Measurements from ENCODE around the gene CPXM2.

The CPXM2 gene

DNA sequence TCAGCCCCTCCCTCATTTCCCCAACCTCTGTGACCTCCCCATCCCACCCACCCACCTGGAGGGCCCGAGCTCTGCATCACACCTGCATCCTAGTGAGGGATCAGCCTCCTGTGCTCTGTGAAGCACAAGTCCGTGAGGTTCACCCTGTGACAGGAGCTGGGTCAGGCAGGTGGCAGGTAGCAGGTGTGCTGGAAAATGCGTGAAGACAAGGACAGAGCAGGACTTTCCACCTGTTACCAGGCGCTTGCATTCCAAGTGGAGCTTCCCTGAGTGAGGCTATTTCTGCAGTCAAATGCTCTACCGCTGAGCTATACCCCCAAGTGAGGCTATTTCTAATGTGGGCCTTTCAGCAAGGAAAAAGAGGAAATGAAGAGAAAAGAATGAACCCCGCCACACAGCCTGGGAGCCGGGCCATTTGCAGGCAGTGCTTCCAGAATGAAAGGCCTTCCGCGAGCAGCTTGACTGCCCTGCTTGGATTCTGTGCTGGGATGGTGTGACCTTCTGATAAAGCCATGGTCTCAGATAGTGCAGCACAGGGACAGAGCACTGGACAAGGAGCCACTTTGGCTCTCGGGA is 13.3 kb upstream of the CPXM2 start:
- no peak for DNase-seq (ENCODE audit: low read depth, low spot score)

DNA sequence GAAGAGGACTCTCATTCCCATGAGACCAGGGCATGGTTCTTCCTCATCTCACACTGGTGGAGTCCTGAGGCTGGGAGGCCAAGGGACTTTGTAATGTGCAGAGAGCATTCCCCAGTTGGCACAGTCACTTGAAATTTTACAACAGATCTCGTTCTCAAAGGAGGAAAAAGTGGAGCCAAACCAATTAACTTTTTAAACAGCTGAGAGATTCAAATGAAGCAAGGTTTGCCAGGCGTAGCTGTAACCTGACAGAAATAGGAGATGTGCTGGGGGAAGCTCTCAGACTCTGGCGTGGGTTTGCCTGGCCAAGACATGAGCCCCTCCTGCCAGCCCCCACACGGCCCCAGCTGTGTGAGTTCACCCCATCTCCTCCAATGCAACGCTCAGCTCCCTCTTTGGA is 12.0 kb upstream of the CPXM2 start:
- DNase-seq (ENCODE audit: low read depth, low spot score), result no peak

- no peak for DNase-seq (ENCODE audit: low read depth, low spot score)
These were observed 10.0 kb upstream of the CPXM2 start for GRCh38 chr10:123901621-123902020.

DNA sequence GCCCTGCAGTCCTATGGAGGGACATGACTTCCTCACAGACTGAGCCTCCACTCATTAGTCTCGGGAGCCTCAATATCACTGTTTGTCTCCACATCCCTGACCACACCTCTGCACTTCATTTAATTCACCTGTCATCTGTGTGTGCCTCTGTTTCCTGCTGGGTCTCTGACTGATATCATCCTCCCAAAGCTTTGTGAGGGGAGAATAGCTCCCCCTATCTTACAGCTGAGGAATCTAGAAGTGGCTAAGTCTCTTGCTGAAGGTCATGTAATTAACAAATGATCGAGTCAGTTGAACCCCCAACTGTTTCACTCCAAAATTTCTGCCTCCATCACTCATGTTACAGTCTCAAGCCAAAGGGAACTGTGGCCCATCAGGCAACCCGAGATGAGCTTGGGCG is 5.5 kb upstream of the CPXM2 start:
- DNase-seq (ENCODE audit: low read depth, low spot score), result no peak

DNA sequence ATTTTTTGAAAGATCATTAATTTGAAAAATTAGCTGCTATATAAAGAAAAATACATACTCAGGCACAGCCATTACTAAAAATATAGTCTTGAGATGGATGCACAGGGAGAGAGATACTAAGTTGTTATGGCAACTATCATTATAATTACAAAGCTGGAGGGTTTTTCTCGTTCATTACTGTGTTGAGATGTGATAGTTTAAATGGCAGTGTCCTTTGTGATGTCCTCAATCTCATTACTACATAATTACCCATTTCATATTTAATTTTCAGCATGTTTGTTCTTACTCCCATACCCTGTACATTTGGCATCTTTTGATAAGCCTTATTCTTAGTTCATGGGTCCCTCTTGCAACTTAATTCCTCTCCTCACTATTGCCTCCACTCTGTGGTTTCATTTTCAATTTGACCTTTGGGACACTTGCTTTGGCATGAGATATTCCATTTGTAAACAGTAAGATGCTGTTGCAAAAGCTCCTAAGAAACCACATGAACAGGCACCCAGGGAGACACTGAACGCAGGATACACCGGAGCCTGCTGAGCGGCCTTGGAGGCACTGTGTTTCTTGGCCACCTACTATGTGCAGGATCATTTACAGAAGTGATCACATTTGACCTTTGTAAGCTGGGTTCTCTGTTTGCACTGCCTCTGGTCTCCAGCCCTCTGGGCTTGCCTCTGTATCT is 4.8 kb upstream of the CPXM2 start:
- DNase-seq (ENCODE audit: low read depth, low spot score), result no peak

DNA sequence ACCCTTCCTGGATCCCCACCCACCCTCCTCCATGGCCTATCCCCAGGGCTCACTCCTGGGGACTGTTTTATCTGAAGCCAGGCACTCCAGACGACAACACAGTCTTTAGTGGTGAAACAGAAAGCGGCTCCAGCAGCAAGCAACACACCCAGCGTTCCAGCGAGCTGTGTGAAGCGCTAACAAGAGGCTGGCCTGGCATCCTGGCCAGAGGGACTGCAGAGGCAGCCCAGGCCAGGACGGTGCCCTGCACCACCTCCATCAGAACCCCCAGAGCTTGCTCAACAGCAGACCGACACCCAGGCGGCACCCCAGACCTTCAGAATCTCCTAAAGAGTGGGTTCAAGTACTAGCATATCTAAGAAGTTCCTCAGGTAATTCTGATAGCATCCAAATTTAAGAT is 2.0 kb upstream of the CPXM2 start:
- DNase-seq (ENCODE audit: low read depth, low spot score), result no peak

- DNase-seq (ENCODE audit: low read depth, low spot score), result no peak
These were observed 857 bp downstream of the CPXM2 start for GRCh38 chr10:123890756-123891143.

GRCh38 chr10:123890226-123890625 is 1.4 kb downstream of the CPXM2 start:
- DNase-seq (ENCODE audit: low read depth, low spot score), result no peak

DNA sequence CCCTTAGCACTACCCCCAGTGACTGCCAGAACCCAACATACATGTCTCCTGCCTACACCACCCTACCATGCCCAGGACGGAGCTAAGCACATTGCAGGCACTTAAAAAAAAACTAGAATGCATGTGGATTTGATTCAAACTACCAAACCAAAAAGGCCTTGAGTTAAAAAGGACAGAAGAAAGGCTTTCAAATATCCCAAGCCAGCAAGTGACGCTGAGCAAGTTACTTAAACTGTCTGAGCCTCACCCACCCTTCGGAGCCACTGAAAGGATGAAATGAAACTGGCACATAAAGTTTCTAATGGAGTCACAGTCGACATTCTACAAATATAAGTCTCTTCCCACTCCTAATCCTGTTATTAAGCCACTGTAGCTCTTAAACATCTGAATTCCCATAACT is 1.8 kb downstream of the CPXM2 start:
- no peak for DNase-seq (ENCODE audit: low read depth, low spot score)

GRCh38 chr10:123888751-123889150 is 2.9 kb downstream of the CPXM2 start:
- DNase-seq (ENCODE audit: low read depth, low spot score), result no peak

DNA sequence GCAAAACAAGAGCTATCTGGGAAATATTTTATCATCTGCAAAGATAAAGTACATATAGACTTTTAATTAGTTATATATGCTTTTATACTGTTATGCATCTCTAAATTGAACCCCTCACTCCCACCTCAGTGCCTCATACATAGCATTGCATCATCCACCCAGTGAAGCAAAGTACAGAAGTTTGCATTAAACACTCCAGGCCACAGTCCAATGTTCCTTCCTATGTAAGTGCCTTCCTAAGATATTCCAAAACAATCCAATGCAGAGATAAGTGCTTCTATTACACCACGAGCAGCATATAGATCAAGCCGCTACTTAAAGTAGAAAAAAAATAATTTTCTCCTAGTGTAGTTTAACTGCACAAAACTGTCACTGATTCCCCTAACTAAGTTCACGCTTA is 3.4 kb downstream of the CPXM2 start:
- no peak for DNase-seq (ENCODE audit: low read depth, low spot score)

DNA sequence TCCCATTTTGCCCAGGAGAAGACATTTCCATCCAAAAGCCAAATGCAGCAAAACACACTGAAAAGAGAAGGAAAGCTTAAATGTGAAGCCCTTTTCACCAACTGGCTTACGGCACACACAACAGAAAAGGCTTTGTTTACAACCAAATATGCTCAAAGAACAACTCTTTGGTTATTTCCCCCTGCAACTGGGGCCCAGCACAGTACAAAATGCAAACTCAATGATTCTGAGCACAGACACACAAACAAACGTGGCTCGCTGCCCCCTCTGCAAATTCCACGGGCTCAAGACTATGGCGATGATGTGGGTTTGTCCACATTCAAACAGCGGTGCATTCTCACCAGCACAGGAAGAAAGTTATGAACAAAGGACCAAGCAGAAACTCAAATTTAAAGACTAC is 5.3 kb downstream of the CPXM2 start:
- no peak for DNase-seq (ENCODE audit: low read depth, low spot score)

DNA sequence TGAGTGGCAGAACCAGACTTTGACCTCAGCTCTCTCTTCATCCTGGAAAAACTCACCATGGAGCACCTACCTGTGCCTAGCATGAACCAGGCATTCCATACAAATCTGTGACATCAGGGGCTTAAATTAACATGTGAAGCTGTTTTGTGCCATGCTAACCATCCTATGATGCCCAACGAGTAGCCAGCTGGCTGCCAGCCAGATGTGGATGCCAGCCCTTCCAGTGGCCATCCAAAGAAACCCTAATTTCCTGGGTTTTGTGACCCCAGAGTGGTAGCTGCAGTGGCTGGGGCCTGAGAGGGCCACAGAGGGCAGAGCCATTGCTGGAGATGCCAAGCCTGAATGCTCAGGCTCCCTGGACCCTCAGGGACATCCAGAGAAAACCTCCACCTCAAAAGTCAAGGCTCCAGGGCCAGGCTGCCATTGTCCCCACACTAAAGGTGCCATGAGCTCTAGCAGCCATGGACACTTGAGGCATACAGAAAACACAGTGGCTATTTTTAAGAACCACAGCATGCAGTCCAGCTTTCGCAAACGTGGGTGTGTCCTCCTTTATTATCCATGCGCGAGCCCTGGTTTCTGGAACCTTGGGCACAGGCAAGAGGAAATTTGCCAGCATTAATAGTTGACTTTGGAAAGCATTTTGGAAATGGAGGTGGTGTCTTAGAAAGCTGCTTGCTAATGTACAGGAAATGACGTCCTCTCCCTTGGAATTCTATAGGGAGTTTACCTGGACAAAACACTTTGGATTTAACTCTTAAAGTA is 6.0 kb downstream of the CPXM2 start:
- DNase-seq (ENCODE audit: low read depth, low spot score), result no peak

GRCh38 chr10:123884907-123885381 is 6.7 kb downstream of the CPXM2 start:
- no peak for DNase-seq (ENCODE audit: low read depth, low spot score)

GRCh38 chr10:123884351-123884906 is 7.2 kb downstream of the CPXM2 start:
- no peak for DNase-seq (ENCODE audit: low read depth, low spot score)

GRCh38 chr10:123883673-123884320 is 7.8 kb downstream of the CPXM2 start:
- DNase-seq (ENCODE audit: low read depth, low spot score), result no peak

DNA sequence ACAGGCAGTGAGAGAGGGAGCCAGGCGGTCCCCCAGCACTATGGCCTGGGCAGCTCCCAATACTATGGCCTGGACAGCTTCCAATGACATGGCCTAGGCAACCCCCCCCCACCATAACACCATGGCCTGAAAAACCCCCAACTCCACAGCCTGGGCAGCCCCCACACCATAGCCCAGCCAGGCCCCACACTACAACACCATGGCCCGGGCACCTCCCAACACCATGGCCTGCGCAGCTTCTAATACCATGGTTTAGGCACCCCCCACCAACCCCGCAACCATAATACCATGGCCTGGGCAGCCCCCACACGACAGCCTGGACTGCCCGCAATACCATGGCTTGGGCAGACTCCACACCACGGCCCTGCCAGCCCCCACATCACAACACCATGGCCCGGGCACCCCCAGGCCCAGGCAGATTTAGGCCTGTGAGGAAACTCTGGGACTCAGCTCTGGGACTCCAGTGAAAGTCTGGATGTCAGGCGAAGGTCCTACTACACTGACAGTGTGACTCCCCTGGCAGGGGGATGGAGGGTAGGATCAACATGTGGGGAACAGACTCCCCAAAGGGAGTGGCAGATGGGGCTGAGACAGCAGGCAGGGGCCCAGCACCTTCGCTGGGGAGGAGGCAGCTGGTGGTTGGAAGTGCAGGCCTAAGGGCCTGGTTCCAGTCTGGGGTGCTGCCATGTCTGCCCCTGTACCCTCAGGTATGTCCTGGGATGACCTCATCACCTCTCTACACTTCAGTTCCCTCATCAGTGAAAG is 8.7 kb downstream of the CPXM2 start:
- DNase-seq (ENCODE audit: low read depth, low spot score), result no peak

DNA sequence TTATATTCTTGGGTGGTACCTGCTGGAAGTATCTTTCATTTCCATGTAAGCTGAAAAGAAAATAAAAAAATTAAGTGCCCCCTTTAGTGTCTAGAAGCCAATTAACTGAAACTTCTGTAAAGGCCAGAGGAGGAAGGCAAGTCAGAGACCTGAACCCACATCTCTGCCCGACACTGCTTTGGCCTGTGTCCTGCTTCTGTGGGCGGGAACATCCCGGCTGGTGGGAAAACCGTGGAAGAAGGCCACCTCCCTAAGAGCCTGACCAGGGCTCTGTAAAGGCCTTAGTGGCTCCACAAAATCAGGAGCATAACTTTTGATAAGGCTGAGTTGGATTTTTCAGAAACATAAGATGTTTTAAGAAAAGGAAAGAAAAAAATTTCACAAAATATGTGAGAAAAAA is 9.4 kb downstream of the CPXM2 start:
- no peak for DNase-seq (ENCODE audit: low read depth, low spot score)

GRCh38 chr10:123879606-123880257 is 11.9 kb downstream of the CPXM2 start:
- no peak for DNase-seq (ENCODE audit: low read depth, low spot score)

DNA sequence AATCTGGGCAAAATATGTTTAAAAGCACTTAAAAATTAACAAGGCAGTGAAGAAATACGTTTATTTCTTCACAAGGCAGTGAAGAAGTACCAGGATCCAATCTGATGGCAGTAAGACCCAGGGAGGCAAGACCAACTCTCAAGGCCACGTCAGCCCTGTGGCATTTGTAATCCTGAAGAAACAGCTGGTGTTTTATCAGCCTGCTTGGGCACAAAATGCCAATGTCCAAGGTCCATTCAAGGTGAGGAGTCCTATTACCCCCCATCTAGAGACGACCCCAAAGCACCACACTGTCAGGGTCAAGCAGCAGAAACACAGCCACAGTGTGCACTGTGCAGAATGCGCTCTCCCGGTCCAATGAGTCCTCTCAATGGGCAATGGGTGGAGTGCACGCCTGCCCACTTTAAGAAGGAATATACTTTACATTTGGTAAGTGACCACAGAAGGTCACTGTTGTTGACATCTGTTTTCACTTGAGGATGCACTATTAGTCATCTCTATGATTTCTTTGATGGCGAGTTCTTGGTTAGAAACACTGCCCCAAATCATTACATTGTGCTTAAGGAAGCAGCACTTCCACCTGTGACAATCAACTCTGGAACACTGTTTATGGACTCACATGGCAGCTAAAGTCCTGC is 12.8 kb downstream of the CPXM2 start:
- DNase-seq (ENCODE audit: low read depth, low spot score), result no peak

Measured in brain pericyte (primary cell).